ENCODE measurements around the gene CTNNA3. TPM values are rescaled to one million over a fixed set of nuclear protein-coding genes. Genes with fewer than 3 reads are reported as not detected.

The CTNNA3 gene
- total RNA-seq, 1 experiment from 2014 or later = 0.85 TPM

GRCh38 chr10:67575532-67575931, 120.5 kb downstream of the CTNNA3 start:
- Histone ChIP-seq H3K9me3 (ENCODE audit: control insufficient read depth, insufficient read depth, low read depth, low read length) (no peaks in the 10 kb centered on the region), H3K4me3 (ENCODE audit: low read depth in 2 of 2, low read length in 2 of 2) (no peak overlapping the region), H3K36me3 (ENCODE audit: control insufficient read depth, insufficient read depth, low read length) (no peaks in the 10 kb centered on the region), H3K27me3 (ENCODE audit: control insufficient read depth, insufficient read depth, low read length) (peaks cover 2% of the 10 kb centered on the region; the same call in 1 of the 2 replicates), H3K4me1 (ENCODE audit: control insufficient read depth, insufficient read depth, low read length) (no peaks in the 10 kb centered on the region), H3K27ac (ENCODE audit: low read length) (no peak overlapping the region)
- no TSS peak for BruUV-seq (replicated peaks)
- ChIA-PET CTCF (no interaction called here), POLR2A (no interaction called here)
- TF ChIP-seq POLR2AphosphoS5 (IDR thresholded peaks at IDR 0.05; ENCODE audit: low read depth, low read length) (no peak), TCF7L2 (IDR thresholded peaks at IDR 0.05; ENCODE audit: low read depth, low read length) (no peak), REST (IDR thresholded peaks at IDR 0.05; ENCODE audit: insufficient read depth in 1 of 2, low read depth in 2 of 2, low read length in 1 of 2) (no peak), SIN3A (IDR thresholded peaks at IDR 0.05; ENCODE audit: borderline replicate concordance, insufficient read depth, low read depth, low read length) (no peak), CTCF (IDR thresholded peaks at IDR 0.05) (no peak)
- no peak for ATAC-seq
- intact Hi-C loops (cut with micrococcal nuclease; ENCODE audit: unreplicated experiment) = no loop called here
- DNase-seq (ENCODE audit: low read depth, low spot score) = no peak
- in situ Hi-C loops (cut with HindIII; ENCODE audit: low pct_unique_long_range_greater_than_20kb, low sequenced_read_pairs) = no loop called here

- ChIA-PET POLR2A (no interaction called here), CTCF (no interaction called here)
- intact Hi-C loops (cut with micrococcal nuclease; ENCODE audit: unreplicated experiment) (no loop called here), in situ Hi-C loops (cut with HindIII; ENCODE audit: low pct_unique_long_range_greater_than_20kb, low sequenced_read_pairs) (no loop called here)
- ATAC-seq = no peak
- Histone ChIP-seq H3K36me3 (ENCODE audit: control insufficient read depth, insufficient read depth, low read length) (no peaks in the 10 kb centered on the region), H3K27ac (ENCODE audit: low read length) (no peak overlapping the region), H3K4me3 (ENCODE audit: low read depth in 2 of 2, low read length in 2 of 2) (no peak overlapping the region), H3K27me3 (ENCODE audit: control insufficient read depth, insufficient read depth, low read length) (peaks cover 2% of the 10 kb centered on the region; the same call in 1 of the 2 replicates), H3K9me3 (ENCODE audit: control insufficient read depth, insufficient read depth, low read depth, low read length) (no peaks in the 10 kb centered on the region), H3K4me1 (ENCODE audit: control insufficient read depth, insufficient read depth, low read length) (no peaks in the 10 kb centered on the region)
- BruUV-seq (replicated peaks) = no TSS peak
- TF ChIP-seq CTCF (IDR thresholded peaks at IDR 0.05) = no peak
- DNase-seq (ENCODE audit: low read depth, low spot score) = no peak
Observed at GRCh38 chr10:67573484-67573883, 122.5 kb downstream of the CTNNA3 start.

GRCh38 chr10:67571503-67571902, 124.5 kb downstream of the CTNNA3 start:
- CTCF ChIA-PET = no interaction called here
- intact Hi-C loops (cut with micrococcal nuclease; ENCODE audit: unreplicated experiment) = no loop called here
- no peak overlapping the region for H3K27ac ChIP-seq (ENCODE audit: low read length)
- no peaks in the 10 kb centered on the region for H3K9me3 ChIP-seq (ENCODE audit: control insufficient read depth, insufficient read depth, low read depth, low read length)
- no peak overlapping the region for H3K4me3 ChIP-seq (ENCODE audit: low read depth in 2 of 2, low read length in 2 of 2)
- H3K27me3 ChIP-seq (ENCODE audit: control insufficient read depth, insufficient read depth, low read length) = peaks cover 2% of the 10 kb centered on the region; the same call in 1 of the 2 replicates
- in situ Hi-C loops (cut with HindIII; ENCODE audit: low pct_unique_long_range_greater_than_20kb, low sequenced_read_pairs) = no loop called here
- no peaks in the 10 kb centered on the region for H3K4me1 ChIP-seq (ENCODE audit: control insufficient read depth, insufficient read depth, low read length)
- TF ChIP-seq TCF7L2 (IDR thresholded peaks at IDR 0.05; ENCODE audit: low read depth, low read length) = no peak
- no peak for TF ChIP-seq REST (IDR thresholded peaks at IDR 0.05; ENCODE audit: insufficient read depth in 1 of 2, low read depth in 2 of 2, low read length in 1 of 2)
- TF ChIP-seq POLR2AphosphoS5 (IDR thresholded peaks at IDR 0.05; ENCODE audit: low read depth, low read length) = no peak
- TF ChIP-seq SIN3A (IDR thresholded peaks at IDR 0.05; ENCODE audit: borderline replicate concordance, insufficient read depth, low read depth, low read length) = no peak
- no peak for TF ChIP-seq CTCF (IDR thresholded peaks at IDR 0.05)
- no TSS peak for BruUV-seq (replicated peaks)
- ATAC-seq (no peak), DNase-seq (ENCODE audit: low read depth, low spot score) (no peak)
- H3K36me3 ChIP-seq (ENCODE audit: control insufficient read depth, insufficient read depth, low read length) = no peaks in the 10 kb centered on the region
- POLR2A ChIA-PET = no interaction called here
